CD14-positive monocyte (primary cell): ENCODE results near the gene DNAH14. TPM values are rescaled to one million over a fixed set of nuclear protein-coding genes. Genes with fewer than 3 reads are reported as not detected.
"Not testable (repeated sequence)": the region's sequence is repeated elsewhere in the genome, so short reads cannot be mapped to it uniquely, and the experiment has no call there.

Experiments used
- DNase-seq, 3 donors: peaks; one replicate each; pipeline ENCODE4 v3.0.0-alpha.2; 2011 to 2022
- H2AFZ ChIP-seq: 2 replicates; pipeline ENCODE4 v1.6.0; 2012; ENCODE audit warnings: mild to moderate bottlenecking, low read depth, low read length, inconsistent platforms; ENCODE audit not compliant: insufficient read depth, poor library complexity, severe bottlenecking
- H3K27ac ChIP-seq, 2 donors: 1 replicate in 1 of 2; 2 replicates in 1 of 2; pipeline ENCODE4 v1.5.1; 2012 to 2013; ENCODE audit warnings: low read length in 2 of 2, control low read depth in 1 of 2, inconsistent platforms in 1 of 2, low read depth in 1 of 2, mild to moderate bottlenecking in 1 of 2
- H3K27me3 ChIP-seq, 2 donors: one replicate each; pipeline versions ENCODE4 v1.6.0 to v1.6.1; 2011 to 2013; ENCODE audit warnings: low read length in 2 of 2; ENCODE audit not compliant: control insufficient read depth in 2 of 2, insufficient read depth in 2 of 2
- H3K36me3 ChIP-seq, 2 donors: replicated peaks in 1 of 2; 1 replicate in 1 of 2; 2 replicates in 1 of 2; pipeline versions ENCODE4 v1.5.1 to v1.6.1; 2012 to 2013; ENCODE audit warnings: low read length in 2 of 2, control low read depth in 1 of 2, inconsistent platforms in 1 of 2, mild to moderate bottlenecking in 1 of 2; ENCODE audit not compliant: insufficient read depth in 2 of 2, control insufficient read depth in 1 of 2
- H3K4me1 ChIP-seq, 2 donors: 1 replicate in 1 of 2; 2 replicates in 1 of 2; pipeline versions ENCODE4 v1.5.1 to v1.6.1; 2012 to 2013; ENCODE audit warnings: low read length in 2 of 2, control low read depth in 1 of 2, inconsistent platforms in 1 of 2, mild to moderate bottlenecking in 1 of 2, moderate library complexity in 1 of 2; ENCODE audit not compliant: insufficient read depth in 2 of 2, control insufficient read depth in 1 of 2
- H3K4me2 ChIP-seq: replicated peaks from 2 replicates; pipeline ENCODE3; 2012; ENCODE audit warnings: low read length, moderate library complexity, mild to moderate bottlenecking; ENCODE audit not compliant: poor library complexity, severe bottlenecking; ENCODE audit errors: extremely low read depth
- H3K4me3 ChIP-seq, 3 experiments: fragments of 200-600 bp in 1 of 3; sonication (generic) in 1 of 3; replicated peaks in 1 of 3; 1 replicate in 2 of 3; 2 replicates in 1 of 3; pipeline ENCODE4 v1.5.1; 2011 to 2013; ENCODE audit warnings: low read length in 3 of 3, mild to moderate bottlenecking in 3 of 3, control low read depth in 2 of 3, low read depth in 2 of 3, inconsistent platforms in 1 of 3, moderate library complexity in 1 of 3
- H3K79me2 ChIP-seq: 2 replicates; pipeline ENCODE4 v1.6.0; 2012; ENCODE audit warnings: mild to moderate bottlenecking, control low read depth, inconsistent platforms, low read length, moderate library complexity; ENCODE audit not compliant: insufficient read depth
- H3K9ac ChIP-seq: 2 replicates; pipeline ENCODE4 v1.6.0; 2017; ENCODE audit warnings: low read length, mild to moderate bottlenecking; ENCODE audit not compliant: insufficient read depth, poor library complexity, severe bottlenecking
- H3K9me3 ChIP-seq, 2 donors: replicated peaks in 1 of 2; 1 replicate in 1 of 2; 2 replicates in 1 of 2; pipeline versions ENCODE4 v1.5.1 to v1.6.1; 2012 to 2013; ENCODE audit warnings: low read length in 2 of 2, control low read depth in 1 of 2; ENCODE audit not compliant: control insufficient read depth in 1 of 2, insufficient read depth in 1 of 2
- H4K20me1 ChIP-seq: 2 replicates; pipeline ENCODE4 v1.6.0; 2012; ENCODE audit warnings: mild to moderate bottlenecking, low read length, control low read depth, moderate library complexity; ENCODE audit not compliant: insufficient read depth
- H3K27ac Mint-ChIP-seq, 7 donors: one replicate each; pipeline ENCODE4 v1.8.0; 2020; ENCODE audit warnings: mild to moderate bottlenecking in 7 of 7, mixed read lengths in 7 of 7, moderate library complexity in 6 of 7, inconsistent platforms in 2 of 7
- H3K27me3 Mint-ChIP-seq, 3 donors: one replicate each; pipeline ENCODE4 v1.8.0; 2021 to 2022; ENCODE audit warnings: low read depth in 3 of 3, mild to moderate bottlenecking in 3 of 3, mixed read lengths in 3 of 3, moderate library complexity in 3 of 3, inconsistent platforms in 1 of 3
- H3K36me3 Mint-ChIP-seq, 2 donors: one replicate each; pipeline ENCODE4 v1.8.0; 2020; ENCODE audit warnings: mixed read lengths in 2 of 2, inconsistent platforms in 1 of 2, mild to moderate bottlenecking in 1 of 2
- H3K4me1 Mint-ChIP-seq: one replicate; pipeline ENCODE4 v1.8.0; 2020; ENCODE audit warnings: mild to moderate bottlenecking, mixed read lengths
- H3K4me3 Mint-ChIP-seq, 2 donors: one replicate each; pipeline ENCODE4 v1.8.0; 2020; ENCODE audit warnings: mild to moderate bottlenecking in 2 of 2, mixed read lengths in 2 of 2, moderate library complexity in 1 of 2
- H3K9me3 Mint-ChIP-seq, 7 donors: one replicate each; pipeline ENCODE4 v1.8.0; 2020 to 2022; ENCODE audit warnings: mixed read lengths in 7 of 7, mild to moderate bottlenecking in 6 of 7, moderate library complexity in 6 of 7, inconsistent platforms in 2 of 7
- WGBS: methylation state at CpG from one replicate; pipeline ENCODE4 v1.1.5; 2013; ENCODE audit warnings: missing lambda C conversion rate; ENCODE audit not compliant: insufficient coverage; 5-methylcytosine and 5-hydroxymethylcytosine counted together
- intact Hi-C, 2 donors: fragments of 100-400 bp; cut with micrococcal nuclease; formaldehyde crosslinking; loops; one replicate each; pipeline versions ENCODE4 v1.15.0 to v1.15.1; 2023
- polyA plus RNA-seq, 3 donors: library from polyadenylated mRNA; depleted of rRNA in 1 of 3; unstranded in 2 of 3; stranded (reverse) in 1 of 3; fragments of 300-500 nt in 2 of 3; fragments of >200 nt in 1 of 3; fragmentation: Illumina TruSeq in 2 of 3; gene quantifications; 1 replicate in 2 of 3; 2 replicates in 1 of 3; pipeline ENCODE4 v1.2.3, GENCODE V29; 2012 to 2021
- TF ChIP-seq, protein P1 (sequence below): fragments of 200-600 bp; IDR thresholded peaks from one replicate; pipeline ENCODE4 v1.8.0; 2022; ENCODE audit warnings: antibody characterized with exemption, mild to moderate bottlenecking

Gene DNAH14
- polyA plus RNA-seq, 3 donors = 0.83 TPM; not detected in 2

DNA sequence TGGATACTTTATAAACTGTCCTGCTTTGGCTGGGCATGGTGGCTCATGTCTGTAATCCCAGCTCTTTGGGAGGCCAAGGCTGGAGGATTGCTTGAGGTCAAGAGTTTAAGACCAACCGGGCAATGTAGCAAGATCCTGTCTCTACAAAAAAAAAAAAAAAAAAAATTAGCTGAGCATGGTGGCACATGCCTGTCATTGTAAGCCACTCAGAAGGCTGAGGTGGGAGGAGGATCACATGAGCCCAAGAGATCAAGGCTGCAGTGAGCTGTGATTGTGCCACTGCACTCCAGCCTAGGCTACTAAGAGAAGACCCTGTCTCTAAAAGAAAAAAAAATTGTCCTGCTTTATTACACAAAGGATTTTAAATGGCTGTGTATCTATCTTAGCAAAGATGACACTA lies 403.2 kb downstream of the DNAH14 start:
- Mint-ChIP-seq H3K4me1 (peaks cover 4% of the 10 kb centered on the region), H3K27me3 (no peaks in the 10 kb centered on the region), H3K27ac (no peak overlapping the region), H3K4me3 (no peak overlapping the region), H3K36me3 (no peaks in the 10 kb centered on the region), H3K9me3 (peaks cover 0 to 1% (median 0%) of the 10 kb centered on the region in 7 donors)
- H3K27me3 ChIP-seq = no peaks in the 10 kb centered on the region
- no peak overlapping the region for H3K9ac ChIP-seq
- no peaks in the 10 kb centered on the region for H3K36me3 ChIP-seq
- no peaks in the 10 kb centered on the region for H4K20me1 ChIP-seq
- H3K4me3 ChIP-seq = no peak overlapping the region
- H3K79me2 ChIP-seq = no peaks in the 10 kb centered on the region
- no peak overlapping the region for H3K4me2 ChIP-seq
- no peak overlapping the region for H3K27ac ChIP-seq
- TF ChIP-seq, protein P1, sequence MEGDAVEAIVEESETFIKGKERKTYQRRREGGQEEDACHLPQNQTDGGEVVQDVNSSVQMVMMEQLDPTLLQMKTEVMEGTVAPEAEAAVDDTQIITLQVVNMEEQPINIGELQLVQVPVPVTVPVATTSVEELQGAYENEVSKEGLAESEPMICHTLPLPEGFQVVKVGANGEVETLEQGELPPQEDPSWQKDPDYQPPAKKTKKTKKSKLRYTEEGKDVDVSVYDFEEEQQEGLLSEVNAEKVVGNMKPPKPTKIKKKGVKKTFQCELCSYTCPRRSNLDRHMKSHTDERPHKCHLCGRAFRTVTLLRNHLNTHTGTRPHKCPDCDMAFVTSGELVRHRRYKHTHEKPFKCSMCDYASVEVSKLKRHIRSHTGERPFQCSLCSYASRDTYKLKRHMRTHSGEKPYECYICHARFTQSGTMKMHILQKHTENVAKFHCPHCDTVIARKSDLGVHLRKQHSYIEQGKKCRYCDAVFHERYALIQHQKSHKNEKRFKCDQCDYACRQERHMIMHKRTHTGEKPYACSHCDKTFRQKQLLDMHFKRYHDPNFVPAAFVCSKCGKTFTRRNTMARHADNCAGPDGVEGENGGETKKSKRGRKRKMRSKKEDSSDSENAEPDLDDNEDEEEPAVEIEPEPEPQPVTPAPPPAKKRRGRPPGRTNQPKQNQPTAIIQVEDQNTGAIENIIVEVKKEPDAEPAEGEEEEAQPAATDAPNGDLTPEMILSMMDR = no peak
- no peak for DNase-seq
- H2AFZ ChIP-seq = no peak overlapping the region
- H3K9me3 ChIP-seq = no peaks in the 10 kb centered on the region
- no CpG with 5 or more reads among the region's 1 CpG for WGBS
- intact Hi-C loops = no loop called here
- H3K4me1 ChIP-seq = no peaks in the 10 kb centered on the region

DNA sequence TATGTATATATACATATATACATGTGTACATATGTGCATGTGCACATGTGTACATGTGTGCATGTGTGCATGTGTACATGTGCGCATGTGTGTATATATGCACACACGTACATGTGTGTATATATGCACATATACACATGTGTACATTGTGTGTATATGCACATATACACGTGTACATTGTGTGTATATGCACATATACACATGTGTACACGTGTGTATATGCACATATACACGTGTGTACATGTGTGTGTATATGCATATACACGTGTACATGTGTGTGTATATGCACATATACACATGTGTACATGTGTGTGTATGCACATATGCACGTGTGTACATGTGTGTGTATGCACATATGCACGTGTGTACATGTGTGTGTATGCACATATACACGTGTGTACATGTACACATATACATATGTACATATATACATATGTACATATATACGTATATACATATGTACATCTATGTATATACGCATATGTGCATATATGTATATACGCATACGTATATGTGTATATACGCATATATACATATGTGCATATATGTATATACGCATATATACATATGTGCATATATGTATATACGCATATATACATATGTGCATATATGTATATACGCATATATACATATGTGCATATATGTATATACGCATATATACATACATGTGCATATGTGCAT lies 405.8 kb downstream of the DNAH14 start:
- H3K27me3 ChIP-seq, DNase-seq, H3K36me3 Mint-ChIP-seq, H3K9me3 Mint-ChIP-seq, H3K9ac ChIP-seq, H3K4me3 Mint-ChIP-seq, H3K4me1 ChIP-seq, H3K27me3 Mint-ChIP-seq, H4K20me1 ChIP-seq, H3K79me2 ChIP-seq, H3K27ac ChIP-seq, H3K4me3 ChIP-seq, H3K4me2 ChIP-seq, H2AFZ ChIP-seq, H3K27ac Mint-ChIP-seq, intact Hi-C loops, H3K36me3 ChIP-seq, H3K9me3 ChIP-seq, H3K4me1 Mint-ChIP-seq: not testable (repeated sequence)
- WGBS = no CpG with 5 or more reads among the region's 18 CpGs
